HFF-Myc (cell line): ENCODE data around the gene GLCCI1.

Experiments
- DNase-seq: peaks from one replicate; pipeline ENCODE4 v3.0.0-alpha.2; 2011; ENCODE audit warnings: low read depth; ENCODE audit errors: extremely low read depth
- H3K4me3 ChIP-seq: replicated peaks from 2 replicates; pipeline ENCODE4 v1.5.1; 2011; ENCODE audit warnings: low read depth, mild to moderate bottlenecking, control low read depth, low read length
- TF ChIP-seq, protein P1 (sequence below): IDR thresholded peaks from 2 replicates; pipeline ENCODE4 v1.5.1; 2012; ENCODE audit warnings: mild to moderate bottlenecking, low read depth, low read length, control low read depth; ENCODE audit errors: missing control alignments

GLCCI1 gene

DNA sequence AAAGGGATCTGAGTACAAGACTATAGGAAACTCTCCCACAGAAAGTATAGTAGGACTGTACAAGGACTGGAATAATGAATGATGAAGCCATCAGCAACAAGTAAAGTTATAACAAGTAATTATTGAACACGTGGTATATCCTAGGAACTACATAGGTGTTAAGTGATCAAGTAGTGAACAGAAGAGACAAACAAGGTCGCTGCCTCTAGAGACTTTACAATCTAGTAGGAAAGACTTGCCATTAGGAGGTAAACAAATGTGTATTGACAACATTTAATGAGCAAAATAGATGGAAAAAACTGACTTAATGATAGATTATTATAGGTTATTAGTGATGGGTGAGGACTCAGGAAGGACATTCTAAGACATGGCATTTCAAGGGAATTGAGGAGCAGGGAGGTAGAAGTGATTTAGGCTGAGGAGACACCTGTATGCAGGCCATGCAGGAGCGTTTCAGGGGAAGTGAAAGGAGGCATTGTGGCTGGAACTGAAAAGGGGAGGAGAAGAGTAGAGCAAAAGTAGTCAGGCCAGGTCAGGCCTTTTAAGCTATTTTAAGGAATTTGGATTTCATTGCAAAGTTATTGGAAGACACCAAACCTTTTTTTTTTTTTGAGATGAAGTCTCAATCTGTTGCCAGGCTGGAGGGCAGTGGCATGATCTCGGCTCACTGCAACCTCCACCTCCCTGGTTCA lies 8.5 kb upstream of the GLCCI1 start:
- H3K4me3 ChIP-seq, result no peak overlapping the region
- no peak for DNase-seq

DNA sequence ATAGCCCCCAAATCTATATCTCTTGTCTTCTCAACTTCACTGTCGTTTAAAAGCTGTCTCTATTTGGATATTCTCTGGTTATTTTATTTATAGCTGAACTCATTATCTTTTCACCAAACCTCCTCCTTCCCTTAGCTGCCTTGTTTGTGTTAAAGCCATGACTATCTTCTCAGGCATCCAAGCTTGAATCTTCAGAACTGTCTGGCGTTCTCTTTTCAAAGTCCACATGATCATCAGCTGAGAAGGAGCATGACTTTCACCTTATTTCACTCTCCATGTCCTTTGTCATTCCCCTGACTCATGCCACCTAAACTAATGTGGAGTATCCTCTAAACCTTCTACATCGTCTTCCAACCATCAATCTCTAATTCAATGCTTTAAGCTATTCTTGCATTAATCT lies 5.7 kb upstream of the GLCCI1 start:
- TF ChIP-seq, protein P1, sequence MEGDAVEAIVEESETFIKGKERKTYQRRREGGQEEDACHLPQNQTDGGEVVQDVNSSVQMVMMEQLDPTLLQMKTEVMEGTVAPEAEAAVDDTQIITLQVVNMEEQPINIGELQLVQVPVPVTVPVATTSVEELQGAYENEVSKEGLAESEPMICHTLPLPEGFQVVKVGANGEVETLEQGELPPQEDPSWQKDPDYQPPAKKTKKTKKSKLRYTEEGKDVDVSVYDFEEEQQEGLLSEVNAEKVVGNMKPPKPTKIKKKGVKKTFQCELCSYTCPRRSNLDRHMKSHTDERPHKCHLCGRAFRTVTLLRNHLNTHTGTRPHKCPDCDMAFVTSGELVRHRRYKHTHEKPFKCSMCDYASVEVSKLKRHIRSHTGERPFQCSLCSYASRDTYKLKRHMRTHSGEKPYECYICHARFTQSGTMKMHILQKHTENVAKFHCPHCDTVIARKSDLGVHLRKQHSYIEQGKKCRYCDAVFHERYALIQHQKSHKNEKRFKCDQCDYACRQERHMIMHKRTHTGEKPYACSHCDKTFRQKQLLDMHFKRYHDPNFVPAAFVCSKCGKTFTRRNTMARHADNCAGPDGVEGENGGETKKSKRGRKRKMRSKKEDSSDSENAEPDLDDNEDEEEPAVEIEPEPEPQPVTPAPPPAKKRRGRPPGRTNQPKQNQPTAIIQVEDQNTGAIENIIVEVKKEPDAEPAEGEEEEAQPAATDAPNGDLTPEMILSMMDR, result no peak
- H3K4me3 ChIP-seq, result no peak overlapping the region
- no peak for DNase-seq

More for the DNA sequence above, 8.5 kb upstream of the GLCCI1 start:
- TF ChIP-seq, protein P1, result no peak

DNA sequence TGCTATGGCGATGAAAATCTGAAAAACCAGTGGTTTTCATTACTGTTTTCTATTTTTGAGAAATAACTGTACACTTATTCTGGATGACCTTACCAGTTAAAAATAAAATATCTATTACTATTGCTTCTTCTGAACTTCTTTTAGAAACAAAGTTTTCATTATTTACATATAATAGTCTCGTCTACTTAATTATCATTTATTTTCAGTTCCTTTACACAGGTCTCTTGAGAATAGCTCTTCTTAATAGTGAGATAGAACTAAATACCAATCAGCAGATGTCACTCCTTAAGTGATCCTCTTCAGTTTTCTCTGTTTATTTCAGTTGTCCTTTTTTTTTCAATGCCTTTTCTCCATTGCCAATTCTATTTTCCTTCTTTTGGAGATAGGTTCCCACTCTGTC lies 4.3 kb upstream of the GLCCI1 start:
- no peak overlapping the region for H3K4me3 ChIP-seq
- no peak for DNase-seq
- TF ChIP-seq, protein P1, result no peak

DNA sequence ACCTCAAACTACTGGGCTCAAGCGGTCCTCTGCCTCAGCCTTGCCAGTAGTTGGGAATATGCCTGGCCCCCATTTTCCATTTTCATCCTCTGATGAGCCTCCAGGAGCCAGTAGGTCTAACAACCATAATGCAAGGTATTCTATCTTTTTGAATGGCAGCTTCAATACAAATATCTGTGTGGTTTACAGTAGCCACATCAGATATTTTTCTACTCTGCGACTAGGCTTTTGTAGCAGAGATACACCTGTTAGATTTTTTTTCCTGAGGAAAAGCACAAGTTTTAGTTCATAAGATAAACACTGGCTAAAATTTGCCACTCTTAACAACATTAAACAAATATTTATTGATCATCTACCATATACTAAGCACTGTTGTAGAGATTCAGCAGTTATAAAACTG lies 3.9 kb upstream of the GLCCI1 start:
- no peak overlapping the region for H3K4me3 ChIP-seq
- no peak for DNase-seq
- TF ChIP-seq, protein P1, result no peak

DNA sequence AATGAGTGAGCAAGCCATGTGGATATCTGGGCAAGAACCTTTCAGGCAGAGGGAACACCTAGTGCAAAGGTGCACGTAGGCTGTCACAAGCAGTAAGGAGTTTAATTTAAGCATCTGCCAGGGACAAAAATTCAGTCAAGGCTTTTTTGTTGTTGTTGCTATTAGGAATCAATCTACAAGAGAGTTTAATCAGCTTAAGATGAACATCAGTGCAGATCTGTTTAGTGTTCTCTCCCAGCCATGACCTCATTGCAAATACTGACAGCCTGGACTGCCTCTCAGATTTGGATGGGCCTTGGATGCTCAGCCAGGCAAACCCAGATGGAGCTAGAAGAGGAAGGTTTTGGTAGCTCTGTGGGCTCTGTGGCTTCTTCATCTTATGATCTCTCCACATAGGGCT lies 3.3 kb upstream of the GLCCI1 start:
- no peak for DNase-seq
- no peak overlapping the region for H3K4me3 ChIP-seq
- TF ChIP-seq, protein P1, result no peak

DNA sequence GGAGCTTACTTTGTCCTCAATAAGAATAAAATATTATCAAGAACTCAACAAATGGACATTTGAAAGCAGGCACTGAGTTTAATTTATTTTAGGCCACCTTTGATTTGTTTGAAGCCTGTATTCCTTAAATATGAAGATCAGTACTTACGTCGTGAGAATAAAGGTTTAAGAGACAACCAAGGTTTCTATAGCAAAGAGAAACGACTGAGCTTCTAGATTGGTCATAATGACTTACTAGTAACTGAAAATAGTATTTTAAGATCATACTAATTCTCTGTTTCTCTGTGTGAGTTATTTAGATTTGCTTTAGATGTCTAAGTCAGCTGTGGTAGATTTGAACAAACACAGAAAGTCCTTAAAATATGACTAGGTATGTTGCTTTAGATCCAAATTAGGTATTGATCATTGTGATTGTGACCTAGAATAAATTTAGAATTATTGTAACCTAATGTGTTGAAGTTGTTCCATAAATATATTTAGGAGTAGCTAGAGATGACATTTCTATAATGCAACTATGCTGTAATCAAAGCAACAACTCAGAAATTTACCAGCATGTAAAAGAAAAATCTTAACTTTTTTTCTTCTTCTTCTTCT lies 2.4 kb upstream of the GLCCI1 start:
- no peak for DNase-seq

More for the DNA sequence above, 2.4 kb upstream of the GLCCI1 start:
- H3K4me3 ChIP-seq, result no peak overlapping the region
- TF ChIP-seq, protein P1, result no peak
